Activated CD4-positive, alpha-beta T cell treated with anti-CD3 and anti-CD28 coated beads for 48 hours (primary cell): Measurements from ENCODE around the gene WDFY1.

Source experiments
- DNase-seq: peaks from one replicate; pipeline ENCODE4 v3.0.0-alpha.2; 2020

The WDFY1 gene

GRCh38 chr2:223930103-223930976, 14.8 kb downstream of the WDFY1 start:
- no peak for DNase-seq

DNA sequence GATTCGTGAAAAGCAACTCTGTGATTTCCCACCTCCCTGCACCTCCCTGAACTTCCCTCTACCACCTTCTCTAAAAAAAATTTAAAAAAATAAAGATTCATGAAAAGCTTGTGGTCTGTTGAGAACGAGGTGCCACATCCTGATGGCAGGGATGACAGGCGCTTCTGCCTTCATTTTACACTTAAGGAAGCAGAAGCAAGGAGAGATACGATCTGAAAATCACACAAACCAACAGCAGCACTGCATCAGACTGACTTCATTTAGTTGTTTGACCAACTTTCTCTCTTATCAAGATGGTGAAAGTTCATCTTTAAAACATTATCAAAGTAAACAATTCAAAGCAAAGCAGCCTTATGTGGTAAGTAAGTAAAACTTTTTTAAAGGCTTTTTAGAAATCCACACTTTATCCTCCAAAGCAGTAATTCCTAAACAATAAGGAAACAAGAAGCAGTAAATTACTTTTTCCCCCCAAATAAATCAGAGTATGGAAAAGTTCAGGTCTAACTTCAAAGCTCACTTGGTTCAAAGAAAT, 15.5 kb downstream of the WDFY1 start:
- DNase-seq, result peak; percentile 25

DNA sequence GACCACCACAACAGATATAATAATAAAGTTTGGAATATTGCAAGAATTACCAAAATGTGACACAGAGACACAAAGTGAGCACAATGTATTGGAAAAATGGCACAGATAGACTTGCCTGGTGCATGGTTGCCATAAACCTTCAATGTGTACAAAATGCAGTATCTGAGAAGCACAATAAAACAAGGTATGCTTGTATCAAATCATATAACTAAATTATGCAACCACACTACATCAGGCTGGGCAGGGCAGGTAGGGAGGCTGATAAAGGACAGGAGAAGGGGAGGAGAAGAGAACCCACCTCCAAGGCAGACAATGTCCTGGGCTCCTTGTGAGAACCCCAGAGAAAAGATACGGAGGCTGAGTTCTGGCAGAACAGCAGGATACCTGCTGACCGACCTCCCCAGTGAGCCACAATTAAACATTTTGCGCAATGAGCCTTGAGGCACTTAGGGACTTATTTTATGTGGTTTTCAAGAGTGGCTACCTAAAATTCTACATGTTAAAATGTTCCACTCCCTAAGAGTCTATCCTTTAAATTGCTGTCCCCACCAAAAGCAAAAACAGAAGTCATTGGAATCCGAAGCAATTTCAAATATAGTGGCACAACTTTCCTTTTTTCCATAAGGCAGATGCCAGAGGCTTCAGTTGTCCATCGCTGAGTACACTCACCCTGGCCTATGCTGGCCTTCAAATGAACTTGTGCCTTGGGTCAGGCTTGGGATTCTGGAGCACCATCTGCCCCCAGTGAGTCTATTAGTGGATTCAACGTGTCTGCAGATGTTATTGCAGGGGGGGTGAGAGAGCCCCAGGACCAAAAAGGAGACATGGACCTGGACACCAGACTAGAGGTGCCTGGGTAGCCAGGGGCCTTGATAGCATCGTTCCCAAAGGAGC, 16.8 kb downstream of the WDFY1 start:
- no peak for DNase-seq

DNA sequence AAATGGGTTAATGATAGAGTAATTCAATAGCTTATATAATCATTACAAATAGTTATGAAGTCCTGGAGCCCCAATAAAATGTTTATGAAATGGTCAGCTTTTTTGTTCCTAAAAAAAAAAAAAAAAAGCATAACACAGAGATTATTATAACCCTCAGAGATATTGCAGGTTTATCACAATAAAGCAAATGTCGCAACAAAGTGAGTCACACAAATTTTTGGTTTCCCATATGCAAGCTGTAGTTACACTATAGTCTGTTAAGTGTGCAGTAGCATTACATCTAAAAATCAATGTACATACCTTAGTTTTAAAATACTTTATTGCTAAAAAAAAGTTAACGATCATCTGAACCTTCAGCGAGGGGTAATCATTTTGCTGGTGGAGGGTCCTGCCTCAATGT, 20.0 kb downstream of the WDFY1 start:
- DNase-seq, result no peak

DNA sequence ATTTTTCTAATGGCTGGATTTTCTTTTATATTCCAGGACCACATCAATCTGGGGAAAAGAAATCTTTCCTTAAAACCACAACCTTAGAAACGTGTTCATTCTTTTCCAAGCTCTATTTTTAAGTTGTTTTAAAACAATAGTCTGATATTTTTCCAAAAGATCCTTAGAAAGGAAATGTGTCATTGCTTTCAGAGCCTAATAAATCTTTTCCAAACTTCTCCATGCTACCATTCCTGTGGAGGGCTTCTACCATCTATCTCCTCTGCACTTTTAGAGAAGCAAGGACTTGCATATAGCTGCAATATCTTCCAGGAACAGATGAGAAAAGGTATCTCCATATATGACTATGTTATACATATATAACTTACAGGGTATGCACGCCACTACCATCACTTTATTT, 21.2 kb downstream of the WDFY1 start:
- no peak for DNase-seq

DNA sequence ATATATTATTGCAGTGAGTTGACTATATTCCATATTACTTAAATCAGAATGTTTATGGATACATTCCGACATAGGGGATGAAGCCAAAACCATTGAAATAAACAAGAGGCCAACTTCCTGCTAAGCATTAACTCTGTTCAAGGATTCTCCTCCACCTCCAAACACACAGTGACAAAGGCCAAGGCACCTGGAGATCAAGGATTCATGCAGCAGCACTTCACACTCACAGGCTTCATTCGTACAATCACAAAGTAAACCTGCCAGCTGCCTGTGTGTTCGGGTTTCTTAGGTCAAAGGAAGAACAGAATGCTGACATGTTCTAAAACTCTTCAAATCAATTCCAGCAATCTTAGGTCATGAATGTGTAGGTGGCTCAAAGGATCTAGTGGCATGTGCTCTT, 22.8 kb downstream of the WDFY1 start:
- no peak for DNase-seq

GRCh38 chr2:223921204-223921603, 23.9 kb downstream of the WDFY1 start:
- DNase-seq, result no peak

DNA sequence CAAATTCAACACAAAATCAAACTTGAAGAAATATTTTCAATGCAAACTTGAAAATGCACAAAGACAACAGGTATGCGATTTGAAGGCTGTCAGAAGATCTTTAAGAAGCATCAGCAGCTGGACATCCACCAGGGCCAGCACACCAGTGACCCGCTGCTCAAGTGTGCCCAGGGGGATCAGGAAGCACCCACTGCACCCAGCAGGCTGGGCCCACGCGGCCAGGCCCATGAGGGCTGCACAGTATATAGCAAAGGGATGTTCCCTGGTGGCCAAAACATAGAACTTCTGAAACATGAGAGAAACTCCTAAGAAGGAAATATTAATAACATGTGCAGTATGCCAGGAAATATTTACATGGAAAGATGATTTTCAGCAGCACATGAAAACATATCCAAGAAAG, 25.0 kb downstream of the WDFY1 start:
- DNase-seq, result no peak

- DNase-seq, result no peak
Measured at GRCh38 chr2:223918671-223919134, 26.4 kb downstream of the WDFY1 start.

DNA sequence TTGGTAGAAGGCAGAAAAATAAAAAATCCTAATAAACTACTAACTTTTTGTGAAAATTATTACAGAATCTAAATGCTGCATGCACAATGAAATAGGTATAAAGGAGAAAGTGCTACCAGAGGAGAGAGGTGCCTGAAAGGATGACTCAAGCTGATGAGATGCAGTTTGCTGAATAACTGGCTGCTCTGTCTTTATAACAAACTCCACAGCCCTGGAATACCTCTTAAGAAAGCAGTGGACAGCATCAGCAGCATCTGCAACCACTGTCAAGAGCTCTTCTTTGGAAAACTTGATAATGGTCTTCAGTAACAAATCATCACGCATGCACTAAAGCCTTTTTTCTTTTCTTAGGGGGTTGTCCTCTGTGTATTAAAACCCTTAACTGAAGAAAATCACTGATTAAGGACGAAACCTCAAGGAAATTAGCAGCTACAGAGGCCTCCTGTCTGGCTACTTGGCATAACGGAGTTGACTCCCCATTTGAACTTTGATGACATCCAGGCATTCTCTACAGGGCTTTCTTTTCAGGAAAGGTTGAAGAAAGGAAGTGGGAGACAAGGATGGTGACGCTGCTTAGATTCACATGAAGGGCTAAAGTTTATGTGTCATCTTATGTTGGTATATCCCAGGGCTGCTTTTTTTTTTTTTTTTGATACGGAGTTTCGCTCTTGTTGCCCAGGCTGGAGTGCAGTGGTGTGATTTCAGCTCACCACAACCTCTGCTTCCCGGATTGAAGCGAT, 28.8 kb downstream of the WDFY1 start:
- no peak for DNase-seq

- DNase-seq, result no peak
Measured at GRCh38 chr2:223915071-223915470, 30.1 kb downstream of the WDFY1 start.

- DNase-seq, result no peak
Measured at GRCh38 chr2:223914324-223914723, 30.8 kb downstream of the WDFY1 start.

GRCh38 chr2:223909001-223909741, 36.0 kb downstream of the WDFY1 start:
- no peak for DNase-seq

DNA sequence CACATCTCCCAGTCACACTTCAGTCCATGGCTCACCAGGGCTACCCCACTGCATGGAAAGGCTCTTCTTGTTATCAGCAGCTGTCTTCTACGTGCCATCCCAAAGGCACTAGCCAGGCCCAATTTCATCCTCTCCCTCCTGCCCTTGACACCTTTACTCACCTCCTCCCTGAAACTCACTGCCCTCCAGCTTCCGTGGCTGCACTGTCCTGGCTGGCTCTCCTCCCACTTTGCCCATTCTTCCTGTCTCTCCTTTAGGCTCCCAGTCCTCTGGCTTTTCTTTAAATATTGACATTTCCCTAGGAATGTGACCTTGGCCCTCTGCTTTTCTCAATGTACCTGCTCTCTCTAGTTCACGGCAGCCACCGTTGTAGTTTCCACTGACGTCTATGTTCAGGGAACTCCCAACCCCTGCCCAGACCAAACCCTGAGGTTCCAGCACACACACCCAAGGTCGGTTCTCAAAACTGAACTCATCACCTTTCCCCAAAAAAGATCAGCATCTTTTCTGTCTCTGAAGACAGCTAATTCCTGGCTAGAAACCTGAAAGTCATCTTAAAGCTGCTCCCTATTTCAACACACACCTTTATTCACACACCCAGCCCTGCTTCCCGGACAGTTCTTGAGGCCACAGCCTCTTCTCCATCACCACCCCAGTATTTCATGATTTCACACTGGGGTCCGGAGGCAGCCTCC, 36.7 kb downstream of the WDFY1 start:
- DNase-seq, result no peak

DNA sequence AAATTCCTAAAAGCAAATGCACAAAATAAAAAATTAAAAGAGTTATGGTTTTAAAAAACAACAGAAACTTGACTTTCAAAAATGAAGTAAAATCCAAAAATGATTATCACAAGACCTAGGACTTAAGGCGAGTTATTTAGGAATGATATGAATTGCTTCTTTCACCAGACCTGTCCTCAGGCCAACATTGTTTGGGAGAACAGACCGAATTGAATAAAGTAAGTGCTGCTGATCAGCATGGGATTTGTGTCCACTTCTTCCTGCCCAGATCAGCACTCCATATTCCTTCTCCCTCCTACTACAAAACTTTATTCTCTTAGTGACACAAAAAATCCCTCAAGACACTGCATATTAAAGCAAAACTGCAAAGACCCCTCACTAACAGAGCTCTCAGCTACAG, 39.1 kb downstream of the WDFY1 start:
- DNase-seq, result no peak

GRCh38 chr2:223901854-223902253, 43.3 kb downstream of the WDFY1 start:
- no peak for DNase-seq

DNA sequence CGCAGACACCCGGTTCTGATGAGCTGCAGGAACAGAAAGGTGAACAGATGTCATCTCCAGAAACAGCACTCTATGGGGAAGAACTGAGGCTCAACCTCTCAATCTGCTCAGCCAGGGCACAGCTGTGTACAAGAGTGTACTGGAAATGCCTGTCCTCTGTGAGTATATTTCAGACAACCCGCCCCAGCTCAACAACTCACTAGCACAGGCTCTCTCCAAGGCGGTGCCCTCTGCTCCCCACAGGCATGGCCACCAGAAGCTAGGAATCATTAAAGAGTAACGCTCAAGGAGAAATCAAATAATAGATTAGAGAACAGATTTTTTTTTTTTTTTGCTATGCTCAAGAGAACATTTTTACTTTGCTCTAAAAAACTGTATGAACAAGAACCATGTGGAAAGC, 43.8 kb downstream of the WDFY1 start:
- no peak for DNase-seq

GRCh38 chr2:223900531-223900930, 44.6 kb downstream of the WDFY1 start:
- no peak for DNase-seq

DNA sequence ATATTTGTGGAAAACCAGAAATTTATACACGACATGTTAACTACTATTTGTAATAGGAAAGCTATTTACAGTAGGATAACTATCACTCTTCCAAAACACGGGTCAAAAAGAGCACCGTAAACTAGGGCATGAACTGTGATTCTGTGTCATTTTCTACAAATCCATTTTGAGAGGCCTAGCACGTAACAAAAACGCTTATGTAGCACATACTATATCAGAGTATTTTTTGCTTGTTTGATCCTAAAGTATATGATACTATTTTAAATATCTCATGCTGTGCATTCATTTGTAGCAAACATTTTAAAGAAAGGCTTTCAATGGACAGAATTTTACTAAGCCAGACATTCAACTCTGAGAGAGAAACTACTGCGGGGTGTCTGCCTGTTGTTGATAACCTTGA, 45.1 kb downstream of the WDFY1 start:
- no peak for DNase-seq

DNA sequence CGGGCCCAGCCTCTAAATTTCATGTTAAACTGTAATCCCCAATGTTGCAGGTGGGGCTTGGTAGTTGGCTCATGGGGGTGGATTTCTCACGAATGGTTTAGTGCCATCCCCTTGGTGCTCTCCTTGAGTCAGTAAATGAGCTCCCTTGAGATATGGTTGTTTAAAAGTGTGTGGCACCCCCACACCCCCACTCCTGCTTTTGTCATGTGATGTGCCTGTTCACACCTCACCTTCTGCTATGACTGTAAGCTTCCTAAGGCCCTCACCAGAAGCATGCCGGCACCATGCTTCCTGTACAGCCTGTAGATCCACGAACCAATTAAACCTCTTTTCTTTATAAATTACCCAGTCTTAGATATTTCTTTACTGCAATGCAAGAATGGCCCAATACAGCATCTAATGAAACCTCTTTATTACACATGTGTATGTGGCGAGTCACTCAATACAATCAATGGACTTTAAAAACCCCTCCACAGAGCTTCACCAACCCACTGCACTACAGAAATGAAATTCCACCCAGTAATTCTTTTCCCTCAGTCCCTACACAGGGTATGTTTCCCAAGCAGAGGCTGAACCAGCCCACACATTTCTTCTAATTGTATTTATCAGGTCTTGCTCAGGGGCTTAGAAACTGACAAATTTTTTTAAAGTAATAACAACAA, 47.3 kb downstream of the WDFY1 start:
- peak; percentile 15 for DNase-seq

- peak; percentile 21 for DNase-seq
Measured at GRCh38 chr2:223896833-223897311, 48.3 kb downstream of the WDFY1 start.
